K562 (cell line): ENCODE results near the gene IGLL1.

Source experiments
- CREB1 ChIP-seq, 2 experiments: sonication (generic) in 1 of 2; formaldehyde crosslinking in 1 of 2; IDR thresholded peaks; 2 replicates each; pipeline versions ENCODE4 v1.6.1 to v1.8.0; 2012 to 2022; ENCODE audit warnings: inconsistent platforms in 1 of 2, mild to moderate bottlenecking in 1 of 2, missing genetic modification reagents in 1 of 2, moderate library complexity in 1 of 2
- FOXP1 ChIP-seq: sonication (generic); formaldehyde crosslinking; IDR thresholded peaks from 2 replicates; pipeline ENCODE4 v1.8.0; 2022; ENCODE audit warnings: mild to moderate bottlenecking, missing genetic modification reagents
- IFI16 ChIP-seq: fragments of 250-450 bp; sonication (Bioruptor Pico); IDR thresholded peaks from 2 replicates; pipeline ENCODE4 v2.1.2; 2022; ENCODE audit warnings: mild to moderate bottlenecking, inconsistent platforms
- SNRNP70 ChIP-seq: fragments of 200-400 bp; formaldehyde crosslinking; optimal IDR thresholded peaks from 2 replicates; pipeline ENCODE3; 2017; ENCODE audit warnings: low read depth, low read length
- ZNF699 ChIP-seq: fragments of 250-450 bp; sonication (Bioruptor Pico); IDR thresholded peaks from 2 replicates; pipeline ENCODE4 v1.8.0; 2021; ENCODE audit warnings: mild to moderate bottlenecking, moderate library complexity; ENCODE audit not compliant: insufficient replicate concordance

DNA sequence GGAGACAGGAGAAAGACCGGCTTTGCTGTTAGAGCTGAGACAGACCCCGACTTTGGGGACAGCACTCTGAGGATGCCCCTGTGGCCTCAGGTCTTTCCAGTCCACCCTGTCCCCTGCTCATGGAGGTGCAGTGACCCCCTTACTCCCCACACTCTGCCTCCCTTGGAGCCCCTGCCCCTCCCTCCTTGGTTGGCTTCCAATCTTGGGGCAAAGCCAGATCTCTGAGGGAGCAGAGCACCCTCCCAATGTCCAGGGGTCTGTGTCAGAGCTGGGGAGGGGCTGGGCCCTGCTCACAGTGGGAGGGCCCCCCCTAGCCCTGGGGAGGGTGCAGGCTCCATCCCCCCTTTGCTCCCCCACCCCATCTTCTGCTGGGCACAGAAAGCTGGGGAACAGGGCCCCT, 50.0 kb downstream of the IGLL1 start:
- TF ChIP-seq CREB1 (IDR thresholded peaks at IDR 0.05) (no peak), CREB1 (CRISPR knock-in tag; IDR thresholded peaks at IDR 0.05) (no peak), SNRNP70 (no peak), ZNF699 (CRISPR knock-in tag) (no peak), FOXP1 (no peak), IFI16 (CRISPR knock-in tag) (no peak)
